ENCODE measurements around the gene PREP. TPM values are rescaled to one million over a fixed set of nuclear protein-coding genes. Genes with fewer than 3 reads are reported as not detected.
A peak's percentile ranks its signal among the peaks of the same experiment; 100 is the strongest.

Gene PREP
- polyA plus RNA-seq (2013, experiment 1 of 2), result 26.7 TPM
- 27.1 TPM for polyA plus RNA-seq (2013, experiment 2 of 2)

- Histone ChIP-seq H3K36me3 (ENCODE audit: control insufficient read depth in 1 of 2, insufficient read depth in 2 of 2, low read depth in 1 of 2, low read length in 2 of 2) (no peaks in the 10 kb centered on the region), H2AK5ac (ENCODE audit: low read length, severe bottlenecking) (no peak within 1 kb of the TSS), H2AFZ (ENCODE audit: low read depth, low read length) (peak within 1 kb of the TSS; percentile 99), H3K18ac (ENCODE audit: low read depth in 1 of 2, low read length in 2 of 2) (peak within 1 kb of the TSS; percentile 81 to 94), H3K79me1 (replicated peaks; ENCODE audit: low read length, poor library complexity, severe bottlenecking) (peaks cover 17% of the 10 kb centered on the region), H3K14ac (ENCODE audit: low read length in 2 of 2) (peak within 1 kb of the TSS in 1 of 2 experiments; percentile 95), H2BK15ac (ENCODE audit: low read depth, poor library complexity, severe bottlenecking) (peak within 1 kb of the TSS; percentile 78), H3K27ac (ENCODE audit: low read length, poor library complexity, severe bottlenecking) (peak within 1 kb of the TSS; percentile 71), H3K4me3 (ENCODE audit: insufficient read depth in 1 of 2, low read depth in 1 of 2, low read length in 2 of 2) (peak within 1 kb of the TSS; percentile 95), H4K91ac (ENCODE audit: low read length) (peak within 1 kb of the TSS; percentile 66), H2BK12ac (ENCODE audit: low read length in 2 of 2) (peak within 1 kb of the TSS in 1 of 2 experiments; percentile 21), H3K4me1 (ENCODE audit: control insufficient read depth, insufficient read depth, low read depth, low read length) (no peaks in the 10 kb centered on the region), H3K9me3 (ENCODE audit: control insufficient read depth, low read length) (no peaks in the 10 kb centered on the region), H3K23ac (ENCODE audit: low read length in 2 of 2) (peak within 1 kb of the TSS in 1 of 2 experiments; percentile 34), H2BK120ac (ENCODE audit: low read depth, low read length) (peak within 1 kb of the TSS; percentile 78), H3K4me2 (ENCODE audit: low read length, poor library complexity, severe bottlenecking) (peak within 1 kb of the TSS; percentile 66), H2BK5ac (ENCODE audit: low read depth, low read length, poor library complexity, severe bottlenecking) (peak within 1 kb of the TSS; percentile 5), H3K27me3 (ENCODE audit: control insufficient read depth in 1 of 2, insufficient read depth in 1 of 2, low read length in 2 of 2) (peaks cover 0 to 3% of the 10 kb centered on the region in 2 experiments), H3K9ac (ENCODE audit: low read length) (peak within 1 kb of the TSS; percentile 93), H4K8ac (ENCODE audit: low read length) (peak within 1 kb of the TSS; percentile 84), H3K4ac (ENCODE audit: low read depth in 1 of 2, low read length in 2 of 2) (peak within 1 kb of the TSS; percentile 37 to 74)
- peak; percentile 84 for DNase-seq
- 2% methylated on average over 28 of the region's 84 CpGs for WGBS
These were observed at the start of gene PREP for GRCh38 chr6:105402939-105403935. Gene PREP, minus strand, starts transcription at chr6:105403082. Its CDS starts 191 bp downstream, at chr6:105402891.

- Histone ChIP-seq H4K8ac (ENCODE audit: low read length) (no peak overlapping the region), H3K4ac (ENCODE audit: low read depth in 1 of 2, low read length in 2 of 2) (no peak overlapping the region), H3K36me3 (ENCODE audit: control insufficient read depth in 1 of 2, insufficient read depth in 2 of 2, low read depth in 1 of 2, low read length in 2 of 2) (no peaks in the 10 kb centered on the region), H3K9ac (ENCODE audit: low read length) (no peak overlapping the region), H3K23ac (ENCODE audit: low read length in 2 of 2) (no peak overlapping the region), H2BK120ac (ENCODE audit: low read depth, low read length) (no peak overlapping the region), H2AFZ (ENCODE audit: low read depth, low read length) (no peak overlapping the region), H3K27me3 (ENCODE audit: control insufficient read depth in 1 of 2, insufficient read depth in 1 of 2, low read length in 2 of 2) (peaks cover 0 to 5% of the 10 kb centered on the region in 2 experiments), H3K14ac (ENCODE audit: low read length in 2 of 2) (no peak overlapping the region), H4K91ac (ENCODE audit: low read length) (no peak overlapping the region), H2BK5ac (ENCODE audit: low read depth, low read length, poor library complexity, severe bottlenecking) (no peak overlapping the region), H3K4me1 (ENCODE audit: control insufficient read depth, insufficient read depth, low read depth, low read length) (peaks cover 1% of the 10 kb centered on the region), H2BK12ac (ENCODE audit: low read length in 2 of 2) (no peak overlapping the region), H3K18ac (ENCODE audit: low read depth in 1 of 2, low read length in 2 of 2) (no peak overlapping the region), H3K9me3 (ENCODE audit: control insufficient read depth, low read length) (no peaks in the 10 kb centered on the region), H3K4me2 (ENCODE audit: low read length, poor library complexity, severe bottlenecking) (no peak overlapping the region), H3K4me3 (ENCODE audit: insufficient read depth in 1 of 2, low read depth in 1 of 2, low read length in 2 of 2) (no peak overlapping the region), H2AK5ac (ENCODE audit: low read length, severe bottlenecking) (no peak overlapping the region), H3K79me1 (replicated peaks; ENCODE audit: low read length, poor library complexity, severe bottlenecking) (no peaks in the 10 kb centered on the region), H3K27ac (ENCODE audit: low read length, poor library complexity, severe bottlenecking) (no peak overlapping the region), H2BK15ac (ENCODE audit: low read depth, poor library complexity, severe bottlenecking) (no peak overlapping the region)
- DNase-seq, result no peak
- WGBS, result 87% methylated on average over 2 of the region's 2 CpGs
These were observed 49.5 kb upstream of the PREP start for GRCh38 chr6:105452376-105452775.

GRCh38 chr6:105449756-105450390 is 47.0 kb upstream of the PREP start:
- no peaks in the 10 kb centered on the region for H3K36me3 ChIP-seq (ENCODE audit: control insufficient read depth in 1 of 2, insufficient read depth in 2 of 2, low read depth in 1 of 2, low read length in 2 of 2)
- H3K4me2 ChIP-seq (ENCODE audit: low read length, poor library complexity, severe bottlenecking), result no peak overlapping the region
- peak overlapping the region; percentile 75 for H3K27ac ChIP-seq (ENCODE audit: low read length, poor library complexity, severe bottlenecking)
- no peak overlapping the region for H2BK5ac ChIP-seq (ENCODE audit: low read depth, low read length, poor library complexity, severe bottlenecking)
- no CpG with 5 or more reads among the region's 2 CpGs for WGBS
- H3K23ac ChIP-seq (ENCODE audit: low read length in 2 of 2), result no peak overlapping the region
- H2BK15ac ChIP-seq (ENCODE audit: low read depth, poor library complexity, severe bottlenecking), result no peak overlapping the region
- H3K18ac ChIP-seq (ENCODE audit: low read depth in 1 of 2, low read length in 2 of 2), result no peak overlapping the region
- H3K4me3 ChIP-seq (ENCODE audit: insufficient read depth in 1 of 2, low read depth in 1 of 2, low read length in 2 of 2), result no peak overlapping the region
- peaks cover 1% of the 10 kb centered on the region for H3K4me1 ChIP-seq (ENCODE audit: control insufficient read depth, insufficient read depth, low read depth, low read length)
- no peak overlapping the region for H4K8ac ChIP-seq (ENCODE audit: low read length)
- H3K14ac ChIP-seq (ENCODE audit: low read length in 2 of 2), result no peak overlapping the region
- H3K27me3 ChIP-seq (ENCODE audit: control insufficient read depth in 1 of 2, insufficient read depth in 1 of 2, low read length in 2 of 2), result peaks cover 0 to 5% of the 10 kb centered on the region in 2 experiments
- no peaks in the 10 kb centered on the region for H3K9me3 ChIP-seq (ENCODE audit: control insufficient read depth, low read length)
- H3K9ac ChIP-seq (ENCODE audit: low read length), result no peak overlapping the region
- H3K79me1 ChIP-seq (replicated peaks; ENCODE audit: low read length, poor library complexity, severe bottlenecking), result no peaks in the 10 kb centered on the region
- H2AFZ ChIP-seq (ENCODE audit: low read depth, low read length), result no peak overlapping the region
- H2BK12ac ChIP-seq (ENCODE audit: low read length in 2 of 2), result no peak overlapping the region
- no peak overlapping the region for H2BK120ac ChIP-seq (ENCODE audit: low read depth, low read length)
- DNase-seq, result no peak
- no peak overlapping the region for H3K4ac ChIP-seq (ENCODE audit: low read depth in 1 of 2, low read length in 2 of 2)
- H4K91ac ChIP-seq (ENCODE audit: low read length), result no peak overlapping the region
- peak overlapping the region; percentile 44 for H2AK5ac ChIP-seq (ENCODE audit: low read length, severe bottlenecking)

DNA sequence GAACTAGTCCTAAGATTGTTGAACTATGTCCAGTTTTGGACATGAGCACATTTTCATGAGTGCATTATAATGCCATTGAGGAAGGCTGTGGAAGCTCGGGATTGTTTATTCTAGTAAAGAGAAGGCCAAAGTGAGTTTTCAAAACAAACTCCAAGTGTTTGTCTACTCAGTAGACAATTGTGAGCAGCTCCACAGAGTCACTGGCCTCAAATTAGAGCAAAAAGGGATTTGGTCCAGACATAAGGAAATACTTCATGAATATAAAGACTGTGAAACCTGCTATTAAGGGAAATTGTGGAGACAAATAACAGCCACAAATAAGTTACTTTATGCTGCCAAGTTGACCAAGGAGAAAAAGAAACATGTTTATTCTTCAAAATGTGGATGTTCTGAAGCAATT is 42.6 kb upstream of the PREP start:
- H3K4ac ChIP-seq (ENCODE audit: low read depth in 1 of 2, low read length in 2 of 2), result no peak overlapping the region
- H2BK120ac ChIP-seq (ENCODE audit: low read depth, low read length), result no peak overlapping the region
- no peak overlapping the region for H3K27ac ChIP-seq (ENCODE audit: low read length, poor library complexity, severe bottlenecking)
- no peak overlapping the region for H3K18ac ChIP-seq (ENCODE audit: low read depth in 1 of 2, low read length in 2 of 2)
- H3K27me3 ChIP-seq (ENCODE audit: control insufficient read depth in 1 of 2, insufficient read depth in 1 of 2, low read length in 2 of 2), result no peaks in the 10 kb centered on the region
- no peak overlapping the region for H4K8ac ChIP-seq (ENCODE audit: low read length)
- no peak overlapping the region for H2AK5ac ChIP-seq (ENCODE audit: low read length, severe bottlenecking)
- no peak overlapping the region for H4K91ac ChIP-seq (ENCODE audit: low read length)
- H3K4me2 ChIP-seq (ENCODE audit: low read length, poor library complexity, severe bottlenecking), result no peak overlapping the region
- no peak overlapping the region for H2BK5ac ChIP-seq (ENCODE audit: low read depth, low read length, poor library complexity, severe bottlenecking)
- H3K36me3 ChIP-seq (ENCODE audit: control insufficient read depth in 1 of 2, insufficient read depth in 2 of 2, low read depth in 1 of 2, low read length in 2 of 2), result no peaks in the 10 kb centered on the region
- no peak overlapping the region for H3K14ac ChIP-seq (ENCODE audit: low read length in 2 of 2)
- 67% methylated on average over 1 of the region's 1 CpG for WGBS
- H2AFZ ChIP-seq (ENCODE audit: low read depth, low read length), result no peak overlapping the region
- H3K4me1 ChIP-seq (ENCODE audit: control insufficient read depth, insufficient read depth, low read depth, low read length), result no peaks in the 10 kb centered on the region
- H3K4me3 ChIP-seq (ENCODE audit: insufficient read depth in 1 of 2, low read depth in 1 of 2, low read length in 2 of 2), result no peak overlapping the region
- H3K79me1 ChIP-seq (replicated peaks; ENCODE audit: low read length, poor library complexity, severe bottlenecking), result no peaks in the 10 kb centered on the region
- H3K9ac ChIP-seq (ENCODE audit: low read length), result no peak overlapping the region
- no peak for DNase-seq
- no peak overlapping the region for H2BK15ac ChIP-seq (ENCODE audit: low read depth, poor library complexity, severe bottlenecking)
- H3K9me3 ChIP-seq (ENCODE audit: control insufficient read depth, low read length), result no peaks in the 10 kb centered on the region
- H3K23ac ChIP-seq (ENCODE audit: low read length in 2 of 2), result no peak overlapping the region
- H2BK12ac ChIP-seq (ENCODE audit: low read length in 2 of 2), result no peak overlapping the region
